HepG2 (cell line): ENCODE data around the gene VMO1. TPM values are rescaled to one million over a fixed set of nuclear protein-coding genes. Genes with fewer than 3 reads are reported as not detected.

Source experiments
- ATF4 ChIP-seq, 2 experiments: fragments of 450-650 bp in 1 of 2; sonication (generic) in 1 of 2; formaldehyde crosslinking; IDR thresholded peaks; 2 replicates each; pipeline versions ENCODE4 v1.5.0 to v1.8.0; 2020 to 2022; ENCODE audit warnings: mild to moderate bottlenecking in 1 of 2, missing genetic modification reagents in 1 of 2
- CEBPZ ChIP-seq: IDR thresholded peaks from 2 replicates; pipeline ENCODE4 v1.6.1; 2012; ENCODE audit warnings: low read length, improper control_type of control experiment
- CSRNP1 ChIP-seq: sonication (generic); formaldehyde crosslinking; IDR thresholded peaks from 2 replicates; pipeline ENCODE4 v1.8.1; 2023; ENCODE audit warnings: mild to moderate bottlenecking, missing genetic modification reagents
- E2F2 ChIP-seq: sonication (generic); formaldehyde crosslinking; IDR thresholded peaks from 2 replicates; pipeline ENCODE4 v1.4.0; 2020; ENCODE audit warnings: missing genetic modification reagents, borderline replicate concordance
- ETV5 ChIP-seq: IDR thresholded peaks from 2 replicates; pipeline ENCODE4 v1.6.1; 2018; ENCODE audit warnings: missing biosample characterization, missing genetic modification reagents, inconsistent platforms, borderline replicate concordance
- HDAC2 ChIP-seq: sonication (generic); formaldehyde crosslinking; IDR thresholded peaks from 2 replicates; pipeline ENCODE4 v1.4.0; 2020; ENCODE audit warnings: missing genetic modification reagents
- KMT2B ChIP-seq: IDR thresholded peaks from 2 replicates; pipeline ENCODE4 v1.6.1; 2016; ENCODE audit warnings: missing genetic modification reagents, missing compliant biosample characterization
- MAX ChIP-seq: IDR thresholded peaks from 2 replicates; pipeline ENCODE4 v1.6.1; 2012; ENCODE audit warnings: inconsistent platforms
- MTA1 ChIP-seq: sonication (generic); formaldehyde crosslinking; IDR thresholded peaks from 2 replicates; pipeline ENCODE4 v1.4.0; 2020; ENCODE audit warnings: missing genetic modification reagents, mild to moderate bottlenecking, borderline replicate concordance
- SALL1 ChIP-seq: sonication (generic); formaldehyde crosslinking; IDR thresholded peaks from 2 replicates; pipeline ENCODE4 v1.8.0; 2022; ENCODE audit warnings: mild to moderate bottlenecking, missing genetic modification reagents
- SIN3B ChIP-seq: fragments of 150-350 bp; IDR thresholded peaks from 2 replicates; pipeline ENCODE4 v1.6.1; 2014; ENCODE audit warnings: low read length
- U2AF1 ChIP-seq: fragments of 200-400 bp; formaldehyde crosslinking; optimal IDR thresholded peaks from 2 replicates; pipeline ENCODE3; 2017; ENCODE audit warnings: mild to moderate bottlenecking, low read depth, low read length
- YY1 ChIP-seq: IDR thresholded peaks from 2 replicates; pipeline ENCODE4 v1.6.1; 2011; ENCODE audit warnings: low read length, low read depth, moderate library complexity, mild to moderate bottlenecking; ENCODE audit not compliant: insufficient read depth, insufficient replicate concordance
- ZBTB3 ChIP-seq: sonication (generic); formaldehyde crosslinking; IDR thresholded peaks from 2 replicates; pipeline ENCODE4 v1.4.0; 2020; ENCODE audit warnings: low read depth, mild to moderate bottlenecking, moderate library complexity, missing genetic modification reagents, borderline replicate concordance
- ZNF124 ChIP-seq: sonication (generic); formaldehyde crosslinking; IDR thresholded peaks from 2 replicates; pipeline ENCODE4 v1.4.0; 2020; ENCODE audit warnings: missing genetic modification reagents
- ZNF329 ChIP-seq: sonication (generic); formaldehyde crosslinking; IDR thresholded peaks from 2 replicates; pipeline ENCODE4 v1.9.0; 2021; ENCODE audit warnings: low read depth, mild to moderate bottlenecking, missing genetic modification reagents
- ZNF430 ChIP-seq: sonication (generic); formaldehyde crosslinking; IDR thresholded peaks from 2 replicates; pipeline ENCODE4 v1.9.0; 2021; ENCODE audit warnings: mild to moderate bottlenecking, missing genetic modification reagents
- ZNF460 ChIP-seq: sonication (generic); formaldehyde crosslinking; IDR thresholded peaks from 2 replicates; pipeline ENCODE4 v1.5.1; 2020; ENCODE audit warnings: missing genetic modification reagents, mild to moderate bottlenecking, borderline replicate concordance
- ZNF704 ChIP-seq: sonication (generic); formaldehyde crosslinking; IDR thresholded peaks from 2 replicates; pipeline ENCODE4 v1.8.1; 2023; ENCODE audit warnings: mild to moderate bottlenecking, inconsistent platforms, moderate library complexity, missing genetic modification reagents, borderline replicate concordance
- ZNF878 ChIP-seq: sonication (generic); formaldehyde crosslinking; IDR thresholded peaks from 2 replicates; pipeline ENCODE4 v1.8.1; 2023; ENCODE audit warnings: mild to moderate bottlenecking, missing genetic modification reagents, moderate library complexity
- polyA plus RNA-seq, 8 experiments: library from polyadenylated mRNA; depleted of rRNA in 3 of 8; stranded (reverse) in 7 of 8; unstranded in 1 of 8; fragments of >200 nt; fragmentation: Illumina TruSeq in 4 of 8; extraction: Trizol in 4 of 8; gene quantifications; 2 replicates each; pipeline versions ENCODE4 v1.2.1 to v1.2.3, GENCODE V29; 2011 to 2016; ENCODE audit warnings: low read depth in 4 of 8, missing spikeins in 1 of 8, mixed read lengths in 1 of 8; ENCODE audit not compliant: insufficient read depth in 1 of 8
- total RNA-seq, 5 experiments: library from RNA; depleted of rRNA; stranded (reverse); fragments of >200 nt; fragmentation: Illumina TruSeq; extraction: Trizol; gene quantifications; 2 replicates each; pipeline ENCODE4 v1.2.3, GENCODE V29; 2016; ENCODE audit warnings: low read depth in 1 of 5

The VMO1 gene
- total and polyA plus RNA-seq, 2 of the 13 experiments (the other 11 are each of a cell fraction or from before 2014, with no cell fraction given), result not detected

GRCh38 chr17:4789951-4790704 is 4.0 kb upstream of the VMO1 start (continued):
- TF ChIP-seq CSRNP1 (CRISPR knock-in tag), result peak; percentile 78
- no peak for TF ChIP-seq U2AF1
- TF ChIP-seq YY1, result peak; percentile 16
- peak; percentile 91 for TF ChIP-seq ETV5 (CRISPR knock-in tag)
- no peak for TF ChIP-seq ZNF124 (CRISPR knock-in tag)
- peak; percentile 78 for TF ChIP-seq ZNF460 (CRISPR knock-in tag)
- no peak for TF ChIP-seq E2F2
- TF ChIP-seq SALL1, result peak; percentile 72; the same call in 1 of the 2 replicates
- TF ChIP-seq CEBPZ, result no peak
- peak; percentile 71; the same call in 1 of the 2 replicates for TF ChIP-seq ZNF430 (CRISPR knock-in tag)
- TF ChIP-seq ZBTB3 (CRISPR knock-in tag), result no peak
- TF ChIP-seq ZNF878 (CRISPR knock-in tag), result peak; percentile 82; the same call in 1 of the 2 replicates
- no peak for TF ChIP-seq SIN3B
- TF ChIP-seq ZNF704, result no peak
- TF ChIP-seq HDAC2 (CRISPR knock-in tag), result no peak; the same call in 1 of the 2 replicates
- peak; percentile 65 for TF ChIP-seq MAX
- peak; percentile 39; the same call in 1 of the 2 replicates for TF ChIP-seq KMT2B (CRISPR knock-in tag)
- peak in 1 of 2 experiments; percentile 69; a peak in 2 of 4 replicates for TF ChIP-seq ATF4 (CRISPR knock-in tag; IDR thresholded peaks at IDR 0.05)
- TF ChIP-seq MTA1 (CRISPR knock-in tag), result peak; percentile 59; the same call in 1 of the 2 replicates
- no peak for TF ChIP-seq ZNF329 (CRISPR knock-in tag)
